D721Med (cell line): ENCODE data around the gene COL7A1.

Experiments used
- DNase-seq: peaks from one replicate; pipeline ENCODE4 v3.0.0; 2011; ENCODE audit warnings: low spot score; ENCODE audit not compliant: insufficient read length
- FAIRE-seq: peaks from 2 replicates; lab custom pipeline; 2011; peaks lifted over from hg19 to GRCh38; lab: Jason Lieb, UNC
- CTCF ChIP-seq: IDR thresholded peaks from 2 replicates; pipeline ENCODE4 v1.5.1; 2012; ENCODE audit warnings: mild to moderate bottlenecking, control low read depth; ENCODE audit not compliant: insufficient read depth; ENCODE audit errors: missing control alignments

COL7A1 gene

GRCh38 chr3:48528754-48529153, 66.4 kb downstream of the COL7A1 start:
- no peak for FAIRE-seq
- TF ChIP-seq CTCF, result no peak
- no peak for DNase-seq

- TF ChIP-seq CTCF, result no peak
- DNase-seq, result no peak
- FAIRE-seq, result no peak
These were observed 67.1 kb downstream of the COL7A1 start for GRCh38 chr3:48528048-48528447.

GRCh38 chr3:48524970-48525369, 70.2 kb downstream of the COL7A1 start:
- no peak for FAIRE-seq
- TF ChIP-seq CTCF, result no peak
- no peak for DNase-seq

- TF ChIP-seq CTCF, result no peak
- no peak for FAIRE-seq
These were observed 73.5 kb downstream of the COL7A1 start for GRCh38 chr3:48521635-48522034.

GRCh38 chr3:48519277-48519643, 75.9 kb downstream of the COL7A1 start:
- no peak for DNase-seq
- no peak for FAIRE-seq
- TF ChIP-seq CTCF, result no peak

More at GRCh38 chr3:48521635-48522034, 73.5 kb downstream of the COL7A1 start:
- DNase-seq, result no peak

- DNase-seq, result no peak
- no peak for FAIRE-seq
- TF ChIP-seq CTCF, result no peak
These were observed 76.4 kb downstream of the COL7A1 start for GRCh38 chr3:48518638-48519276.

- no peak for DNase-seq
- FAIRE-seq, result no peak
These were observed 77.1 kb downstream of the COL7A1 start for GRCh38 chr3:48518069-48518468.

More at GRCh38 chr3:48518069-48518468, 77.1 kb downstream of the COL7A1 start:
- TF ChIP-seq CTCF, result no peak
